Stimulated activated CD8-positive, alpha-beta memory T cell treated with anti-CD3 and anti-CD28 coated beads, Interleukin-15, amount 100 ng/mL, for 1 hour (primary cell): ENCODE data around the gene POLK.
"Not testable (repeated sequence)": the region's sequence is repeated elsewhere in the genome, so short reads cannot be mapped to it uniquely, and the experiment has no call there.

Experiments used
- DNase-seq: peaks from one replicate; pipeline ENCODE4 v3.0.0-alpha.2; 2020; ENCODE audit warnings: low read depth

POLK gene

DNA sequence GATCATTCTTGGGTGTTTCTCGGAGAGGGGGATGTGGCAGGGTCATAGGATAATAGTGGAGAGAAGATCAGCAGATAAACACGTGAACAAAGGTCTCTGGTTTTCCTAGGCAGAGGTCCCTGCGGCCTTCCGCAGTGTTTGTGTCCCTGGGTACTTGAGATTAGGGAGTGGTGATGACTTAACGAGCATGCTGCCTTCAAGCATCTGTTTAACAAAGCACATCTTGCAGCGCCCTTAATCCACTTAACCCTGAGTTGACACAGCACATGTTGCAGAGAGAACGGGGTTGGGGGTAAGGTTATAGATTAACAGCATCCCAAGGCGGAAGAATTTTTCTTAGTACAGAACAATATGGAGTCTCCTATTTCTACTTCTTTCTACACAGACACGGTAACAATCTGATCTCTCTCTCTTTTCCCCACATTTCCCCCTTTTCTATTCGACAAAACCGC is 99.2 kb downstream of the POLK start:
- DNase-seq: not testable (repeated sequence)

DNA sequence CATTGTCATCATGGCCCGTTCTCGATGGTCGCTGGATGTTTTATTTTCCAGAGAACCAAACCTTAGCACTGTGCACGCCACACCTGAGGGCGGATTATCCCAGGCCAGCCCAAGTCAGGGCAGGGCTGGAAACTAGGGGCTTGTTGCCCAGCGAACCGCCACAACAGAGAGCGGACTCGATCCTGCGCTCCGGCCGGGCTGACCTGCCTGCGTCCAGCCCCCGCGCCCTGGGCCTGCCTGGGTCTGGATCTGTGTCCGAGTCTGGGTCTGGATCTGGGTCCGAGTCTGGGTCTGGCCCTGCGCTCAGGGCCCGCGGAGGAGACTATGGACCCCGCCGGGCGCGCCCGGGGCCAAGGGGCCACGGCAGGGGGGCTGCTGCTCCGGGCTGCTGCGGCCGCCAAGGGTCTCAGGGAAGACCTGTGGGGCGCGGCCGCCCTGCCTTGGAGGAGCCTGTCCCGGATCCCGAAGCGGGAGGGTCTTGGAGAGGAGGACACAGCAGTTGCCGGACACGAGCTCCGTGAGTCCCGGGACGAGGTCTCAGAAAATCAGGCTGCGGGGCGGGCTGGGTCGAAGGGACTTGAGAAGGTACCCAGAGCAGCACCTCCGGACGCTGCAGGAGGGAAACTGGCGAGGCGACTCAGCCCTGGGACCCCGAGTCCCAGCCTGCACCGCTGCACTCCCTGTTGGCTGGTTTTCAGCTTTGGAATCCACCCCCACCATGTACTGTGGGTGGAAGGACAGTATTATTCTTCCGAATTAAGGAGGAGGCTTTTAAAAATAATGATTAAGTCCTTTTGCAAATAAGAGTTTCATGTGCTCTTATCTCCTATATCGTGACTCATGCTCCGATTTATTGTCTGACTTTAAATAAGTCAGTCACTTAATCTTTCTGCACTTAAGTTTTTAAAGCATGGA is 99.9 kb downstream of the POLK start, which contains the start of gene ANKDD1B:
TSS of gene ANKDD1B (plus strand) at position 143 of the 915 bp plus-strand sequence. CDS start at position 325, 182 bp downstream.
- no peak for DNase-seq

DNA sequence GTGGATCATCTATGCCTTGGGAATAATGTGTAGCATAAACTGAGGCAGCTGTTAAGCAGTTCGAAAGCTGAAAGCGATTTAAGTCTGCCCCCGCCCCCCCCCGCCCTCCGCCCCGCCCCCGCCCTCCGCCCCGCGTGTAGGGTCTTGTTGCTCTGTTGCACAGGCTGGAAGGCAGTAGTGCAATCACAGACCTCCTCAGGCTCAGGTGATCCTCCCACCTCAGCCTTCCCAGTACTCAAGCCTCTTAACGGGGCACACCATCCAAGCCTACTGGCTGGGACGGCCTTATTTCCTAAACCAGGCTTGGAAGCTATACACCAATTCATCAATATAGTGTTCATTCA is 100.5 kb downstream of the POLK start:
- no peak for DNase-seq

DNA sequence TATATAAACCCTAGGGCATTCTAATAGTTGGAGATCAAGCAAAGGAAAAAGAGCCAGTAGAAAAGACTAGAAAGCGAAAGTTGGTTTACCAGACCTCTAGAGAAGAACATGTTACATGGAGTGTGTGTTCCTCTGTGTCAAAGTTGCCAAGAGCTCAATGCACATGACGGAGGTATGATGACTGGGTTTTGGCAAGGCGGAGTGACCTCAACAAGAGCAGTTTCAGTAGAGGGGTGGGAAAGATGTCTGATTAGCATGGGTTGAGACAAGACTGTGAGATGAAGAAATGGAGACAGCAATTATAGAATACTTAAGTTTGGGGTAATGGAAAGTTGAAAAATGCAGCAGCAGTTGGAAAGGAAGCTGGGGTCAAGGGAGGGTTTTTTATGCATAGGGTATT is 101.2 kb downstream of the POLK start:
- no peak for DNase-seq

DNA sequence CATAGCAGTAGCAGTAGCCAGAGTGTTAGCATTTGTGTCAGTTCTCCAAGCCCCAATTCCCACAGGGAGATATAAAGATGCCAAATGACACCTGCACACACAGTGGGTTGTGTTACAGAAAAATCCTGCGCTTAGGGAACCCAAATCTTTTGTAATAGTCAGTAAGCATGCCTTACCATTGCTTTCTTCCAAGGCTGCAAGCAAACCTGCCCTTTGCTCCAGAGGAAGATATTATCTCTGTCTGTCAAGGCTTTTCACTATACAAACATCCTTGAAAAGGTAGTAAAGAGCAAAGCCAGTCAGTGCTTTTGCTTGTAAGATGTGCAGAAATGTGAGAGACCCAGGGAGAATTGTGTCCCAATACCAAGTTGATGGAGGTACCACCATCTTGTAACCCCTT is 102.5 kb downstream of the POLK start:
- DNase-seq: no peak

DNA sequence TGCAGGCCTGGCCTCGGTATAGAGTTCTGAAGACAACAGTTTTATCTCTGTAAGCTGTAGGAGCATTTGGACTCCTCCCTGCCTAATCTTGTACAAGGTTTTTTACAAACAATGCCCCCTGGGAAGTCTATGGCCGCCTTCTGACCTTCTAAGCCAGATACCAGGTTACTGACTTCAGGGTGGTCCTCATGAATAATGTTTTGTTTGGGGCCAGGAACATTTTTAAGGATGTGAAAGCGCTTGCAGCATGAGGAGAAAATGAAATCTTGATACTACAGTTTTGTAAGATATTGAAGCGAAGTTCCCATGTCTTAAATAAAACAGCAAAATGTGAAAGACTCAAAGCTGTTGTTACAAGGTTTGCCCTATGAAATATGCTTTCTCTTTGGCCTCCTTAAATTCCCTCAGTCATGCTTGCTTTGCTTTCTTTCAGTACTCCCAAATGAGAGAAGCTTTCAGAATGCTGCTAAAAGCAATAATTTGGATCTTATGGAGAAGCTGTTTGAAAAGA is 104.7 kb downstream of the POLK start:
- no peak for DNase-seq

DNA sequence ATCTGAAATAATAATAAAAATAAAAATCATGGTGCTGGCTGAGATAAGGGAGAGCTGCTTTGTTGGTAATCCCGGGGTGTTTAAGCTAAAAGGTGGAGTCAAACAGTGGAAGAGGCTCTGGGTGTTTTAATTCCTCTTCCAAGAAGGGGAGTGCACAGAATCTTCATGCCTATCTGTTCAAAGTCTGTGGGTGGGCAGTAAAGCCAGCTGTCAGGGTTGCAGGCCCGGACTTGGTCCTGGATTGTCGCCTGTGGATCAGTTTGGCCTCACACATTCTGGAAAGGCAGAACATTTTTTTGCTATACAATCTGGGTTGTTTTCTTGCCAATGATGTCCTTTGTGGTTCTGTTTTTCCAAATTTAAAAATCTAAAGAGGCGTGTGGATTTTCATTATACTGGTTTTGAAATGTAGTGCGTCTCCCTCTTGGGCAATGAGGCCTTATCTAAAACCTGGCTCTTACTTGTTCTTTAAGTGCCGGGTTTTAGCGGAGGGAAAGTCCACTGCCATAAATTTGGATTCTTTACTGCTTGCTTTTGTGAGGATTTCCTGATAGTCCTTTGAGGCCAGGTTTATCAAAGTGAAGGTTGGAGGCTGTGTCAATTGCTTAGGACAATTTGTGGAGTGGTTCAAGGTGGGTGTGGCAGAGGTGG is 105.4 kb downstream of the POLK start:
- DNase-seq: no peak

DNA sequence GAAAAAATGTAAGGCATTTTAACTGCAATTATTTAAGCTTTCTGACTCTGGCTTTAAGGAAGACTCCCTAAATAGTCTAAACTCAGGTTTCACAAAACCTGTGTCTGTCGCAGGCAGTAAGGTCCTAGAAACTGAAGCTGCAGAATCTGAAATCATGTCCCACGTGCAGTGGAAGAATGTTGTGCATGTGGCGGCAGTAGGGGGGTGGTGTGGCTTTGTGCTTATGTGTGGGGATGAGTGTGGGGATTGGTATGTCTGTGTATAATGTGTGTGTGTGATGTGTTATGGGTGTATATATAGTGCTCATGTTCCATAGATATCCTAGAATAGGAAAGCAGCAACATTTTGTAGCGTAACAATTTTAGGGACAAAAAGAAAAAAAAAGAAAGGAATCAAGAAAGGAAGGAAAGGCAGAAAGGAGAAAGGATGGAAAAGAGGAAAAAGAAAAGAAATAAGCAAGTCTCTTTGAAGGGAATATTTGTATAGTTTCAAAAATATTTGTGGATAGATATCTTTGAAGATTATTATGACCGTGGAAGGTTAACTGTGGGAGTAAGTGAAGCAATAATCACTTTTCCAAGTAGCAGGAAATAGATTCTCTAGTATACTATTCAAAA is 106.2 kb downstream of the POLK start:
- DNase-seq: no peak

DNA sequence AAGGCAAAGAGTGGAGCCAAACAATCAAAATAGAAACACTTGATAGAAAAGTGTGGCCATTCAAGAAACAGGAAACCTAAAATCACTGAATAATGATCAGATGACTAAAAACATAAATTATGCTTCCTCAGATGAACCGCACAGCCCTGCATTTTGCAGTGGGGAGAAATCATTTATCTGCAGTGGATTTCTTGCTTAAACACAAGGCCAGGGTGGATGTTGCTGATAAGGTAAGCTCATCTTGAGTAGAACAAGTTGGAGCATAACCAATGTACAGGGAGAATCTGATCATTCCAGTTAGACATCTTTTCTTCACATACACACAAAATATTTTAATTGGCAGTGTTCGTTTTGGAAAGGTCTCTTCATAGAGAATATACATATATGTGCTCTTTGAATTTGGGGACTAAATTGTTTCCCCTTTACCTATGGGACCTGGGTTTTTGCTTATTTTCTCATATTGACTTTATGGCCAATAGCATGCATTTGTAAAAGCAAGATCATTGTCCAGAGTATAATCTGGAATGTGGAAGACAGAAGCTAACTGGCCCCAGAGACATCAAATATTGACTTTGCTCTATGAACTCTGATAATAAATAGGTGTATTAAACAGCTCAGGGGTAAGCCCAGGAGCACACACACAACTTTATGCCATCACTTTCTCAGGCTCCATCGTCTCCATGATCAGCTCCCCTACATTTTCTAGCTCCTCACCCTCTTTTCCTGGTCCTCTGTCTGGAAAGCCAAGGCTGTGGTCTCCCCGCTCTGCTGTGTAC is 108.7 kb downstream of the POLK start:
- DNase-seq: no peak

DNA sequence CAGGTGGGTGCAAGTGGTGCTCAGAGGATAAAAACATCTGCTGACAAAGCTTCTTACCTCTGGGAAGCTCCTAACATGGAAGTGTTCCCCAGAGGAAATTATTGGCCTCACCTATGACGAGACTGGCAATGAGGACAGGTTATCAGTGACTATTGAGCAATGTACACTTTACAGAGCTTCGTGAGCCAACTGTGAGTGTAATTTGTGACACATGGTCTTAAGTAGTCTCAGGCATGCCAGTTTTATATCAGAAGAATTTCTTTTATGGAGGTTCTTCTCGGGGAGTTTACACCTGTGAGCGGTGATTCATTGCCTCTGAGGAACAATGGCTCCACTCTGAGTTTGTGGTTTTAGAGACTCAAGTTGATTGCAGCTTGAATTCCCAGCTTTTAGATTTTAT is 110.9 kb downstream of the POLK start:
- DNase-seq: no peak

DNA sequence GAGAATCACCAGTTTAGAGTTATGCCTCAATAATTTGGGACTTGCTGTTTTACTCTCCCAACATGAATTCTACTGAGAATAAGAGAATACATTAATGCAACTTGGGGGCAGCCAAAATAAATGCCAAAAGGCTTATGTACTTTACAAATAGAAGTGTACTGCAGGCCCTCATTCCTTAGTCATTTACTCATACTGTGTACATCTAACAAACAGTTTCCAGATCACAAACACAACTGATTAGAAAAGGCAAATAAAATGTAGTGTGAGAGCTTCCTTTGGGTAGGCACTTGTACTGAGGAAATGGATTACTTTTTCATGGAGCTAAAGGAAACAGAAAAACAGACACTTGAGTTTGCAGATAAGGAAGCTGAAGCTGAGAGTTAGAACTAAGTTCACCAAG is 112.2 kb downstream of the POLK start:
- no peak for DNase-seq

DNA sequence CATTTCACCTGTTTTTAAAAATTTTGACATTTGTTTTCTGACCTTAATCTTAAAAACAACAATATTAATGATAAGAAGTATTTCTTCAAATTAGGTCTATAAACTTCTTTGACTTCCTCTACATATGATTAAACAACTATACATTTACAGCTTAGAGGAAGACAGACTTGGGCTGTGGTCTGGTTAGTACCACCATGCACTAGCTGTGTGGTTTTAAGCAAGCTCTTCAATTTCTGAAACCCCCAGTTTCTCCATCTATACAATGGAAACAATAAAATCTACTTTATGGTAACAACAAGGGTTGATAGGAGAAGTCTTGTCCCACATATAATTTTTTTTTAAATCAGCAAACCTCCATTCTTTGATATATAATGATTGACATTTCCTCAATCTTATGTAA is 115.3 kb downstream of the POLK start:
- DNase-seq: no peak

DNA sequence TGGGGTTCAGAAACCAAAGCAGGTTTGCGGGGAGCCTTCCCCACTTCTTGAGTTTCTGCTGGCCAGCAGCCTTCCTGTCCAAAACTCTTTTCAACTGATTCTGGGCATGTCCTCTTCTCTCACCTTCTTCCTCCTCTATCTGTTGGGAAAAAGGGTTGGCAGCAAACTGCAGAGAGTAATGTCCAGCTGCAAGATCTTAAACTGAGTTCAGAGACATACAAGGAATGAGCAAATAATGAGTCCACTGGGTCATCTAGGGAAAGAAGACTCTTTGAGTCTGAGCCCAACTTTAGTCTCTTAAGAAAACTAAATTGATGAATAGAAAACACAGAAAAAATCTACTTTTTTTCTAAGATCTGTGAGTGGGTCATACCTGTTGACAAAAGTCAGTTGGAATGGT is 116.1 kb downstream of the POLK start:
- DNase-seq: no peak

DNA sequence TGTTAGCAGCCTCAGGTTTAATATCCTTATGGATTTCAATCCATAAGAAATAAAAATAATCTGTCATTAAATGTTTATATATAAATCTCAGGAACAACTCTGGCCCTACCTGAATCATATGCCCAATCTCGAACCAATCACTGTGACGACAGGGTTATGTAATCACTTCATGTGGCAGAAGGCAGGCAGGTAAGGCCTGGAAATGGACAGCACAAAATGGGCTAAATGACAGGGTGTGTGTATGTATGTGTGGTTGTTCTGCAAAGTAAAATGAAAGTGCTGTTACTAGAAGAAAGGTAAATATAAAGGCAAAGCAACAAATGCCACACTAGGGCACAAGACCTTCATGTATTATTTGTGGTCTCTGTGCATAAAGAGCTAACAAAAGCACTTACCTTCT is 119.2 kb downstream of the POLK start:
- no peak for DNase-seq

DNA sequence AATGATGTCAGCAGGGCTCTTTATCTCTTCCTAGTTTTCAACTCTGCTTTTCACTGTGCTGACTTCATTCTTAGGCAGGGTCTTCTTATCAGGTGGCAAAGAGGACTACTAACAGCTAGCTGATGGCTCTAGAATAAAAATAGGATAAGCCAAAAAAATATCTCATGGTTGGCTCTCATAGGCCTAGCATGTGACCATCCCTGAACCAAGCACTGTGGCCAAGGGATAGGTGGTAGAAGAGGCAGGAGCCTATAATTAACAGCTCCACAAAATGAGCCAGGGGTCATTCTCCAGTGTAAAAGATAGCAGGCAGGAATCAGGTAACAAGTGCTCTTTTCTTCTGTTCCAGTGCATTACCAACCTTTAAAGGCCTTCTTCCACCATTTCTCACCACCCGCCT is 120.6 kb downstream of the POLK start:
- DNase-seq: no peak

DNA sequence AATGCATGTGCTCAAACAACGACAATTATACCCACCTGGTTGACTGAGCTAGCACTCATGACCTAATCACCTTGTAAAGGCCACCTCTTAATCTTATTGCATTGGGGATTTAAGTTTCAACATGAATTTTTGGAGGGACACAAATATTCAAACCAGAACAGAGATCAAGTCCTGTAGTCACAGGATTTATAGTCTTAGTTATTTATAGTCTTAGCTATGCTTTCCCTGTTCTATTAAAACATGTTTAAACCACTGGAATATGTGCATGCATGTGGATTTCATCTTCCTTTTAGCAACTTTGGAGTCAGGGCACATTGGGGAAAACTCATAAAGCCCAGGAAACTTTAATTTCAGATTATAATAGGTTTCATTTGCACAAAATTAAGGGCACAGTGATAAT is 126.3 kb downstream of the POLK start:
- DNase-seq: no peak

DNA sequence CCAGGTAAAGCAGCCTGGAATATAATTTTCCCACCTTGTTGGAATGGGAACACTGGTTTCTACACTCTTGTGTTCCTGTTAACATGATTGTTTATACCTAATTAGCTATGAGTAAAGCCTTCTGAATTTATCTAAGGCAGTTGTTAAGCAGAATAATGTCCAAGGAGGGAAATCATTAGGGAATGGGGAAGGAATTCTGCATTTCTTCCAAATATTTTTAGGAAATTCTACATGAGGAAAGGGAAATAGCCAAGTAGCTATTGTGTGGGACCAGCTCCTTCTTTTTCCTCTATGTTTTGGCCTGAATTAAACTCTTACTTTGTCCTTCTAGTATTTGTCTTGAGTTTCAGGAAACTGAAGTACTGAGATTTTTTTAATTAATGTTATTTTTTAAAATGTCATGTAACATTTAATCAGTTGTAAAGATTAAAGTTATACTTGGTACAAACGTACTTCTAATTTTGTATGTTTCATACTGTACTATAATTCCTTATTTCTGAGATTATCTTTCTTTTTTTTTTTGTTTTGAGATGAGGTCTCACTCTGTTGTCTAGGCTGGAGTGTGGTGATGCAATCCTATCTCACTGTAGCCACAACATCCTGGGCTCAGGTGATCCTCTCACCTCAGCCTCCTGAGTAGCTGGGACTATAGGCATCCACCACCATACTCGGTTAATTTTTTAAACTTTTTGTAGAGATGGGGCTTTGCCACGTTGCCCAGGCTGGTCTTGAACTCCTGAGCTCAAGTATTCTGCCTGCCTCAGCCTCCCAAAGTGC is 128.0 kb downstream of the POLK start:
- no peak for DNase-seq

DNA sequence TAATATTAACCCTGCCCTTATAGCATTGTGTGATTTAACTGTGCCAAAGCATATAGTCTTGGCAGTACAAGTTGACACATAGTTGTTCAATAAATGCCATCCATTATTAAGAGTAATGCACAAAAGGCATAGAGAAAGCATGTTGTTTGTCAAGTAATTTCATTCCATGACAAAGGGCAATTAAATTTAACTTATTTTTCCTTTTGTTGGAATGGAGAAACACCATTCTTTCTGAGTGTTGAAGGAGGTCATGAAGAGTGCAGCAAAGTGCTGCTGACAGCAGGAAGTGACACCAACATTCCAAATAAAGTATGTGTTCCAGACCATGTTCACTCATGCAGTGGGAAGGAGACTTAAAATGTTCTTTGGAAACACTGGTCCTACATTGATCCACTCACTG is 128.7 kb downstream of the POLK start:
- no peak for DNase-seq

DNA sequence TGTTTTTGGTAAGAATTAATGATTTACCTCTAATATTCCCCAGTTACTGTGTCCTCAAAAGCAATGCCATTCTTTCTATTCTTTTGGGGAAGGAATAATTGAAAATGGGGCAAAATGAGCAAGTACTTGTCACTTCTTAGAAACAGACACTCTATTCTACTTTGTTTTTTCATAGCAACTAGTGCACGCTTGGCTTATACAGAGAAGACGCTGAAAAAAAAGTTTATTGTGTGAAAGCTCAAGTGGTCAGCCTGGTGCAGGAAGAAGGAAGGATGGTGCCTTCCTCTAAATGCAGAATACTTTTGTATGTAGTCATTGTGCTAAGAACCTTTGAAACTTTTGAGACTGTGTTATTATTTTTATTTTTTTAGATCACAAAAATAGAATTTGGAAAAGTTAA is 129.1 kb downstream of the POLK start:
- no peak for DNase-seq

DNA sequence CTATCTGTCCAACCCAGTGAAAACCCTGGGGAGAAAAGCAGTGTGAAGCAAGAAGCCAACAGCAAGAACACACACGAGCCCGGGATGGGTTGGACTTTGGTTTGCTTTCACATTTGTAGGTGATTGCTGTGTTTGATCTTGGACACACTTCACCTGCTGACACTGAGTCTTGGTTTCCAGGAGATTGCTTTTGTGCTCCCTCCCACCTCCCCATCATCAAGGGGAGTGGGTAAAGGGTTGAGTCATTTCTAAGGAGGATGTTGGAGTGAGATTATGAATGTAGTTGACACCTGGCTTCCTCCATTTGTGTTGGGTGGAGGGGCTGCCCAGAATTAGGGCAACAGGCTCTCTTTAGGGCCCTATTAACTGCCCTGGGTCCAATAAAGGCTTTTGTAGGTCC is 137.0 kb downstream of the POLK start:
- DNase-seq: no peak
